Adrenal gland (tissue), 5 donors: ENCODE data around the gene ZDHHC14.

ENCODE experiments used
- CTCF ChIP-seq, 6 experiments: fragments of 450-650 bp in 4 of 6; fragments of 200-600 bp in 2 of 6; sonication (generic) in 1 of 6; IDR thresholded peaks; 1 replicate in 5 of 6; 2 replicates in 1 of 6; pipeline versions ENCODE4 v1.5.1 to v1.8.0; 2016 to 2021; ENCODE audit warnings: antibody characterized with exemption in 6 of 6, mild to moderate bottlenecking in 2 of 6, moderate library complexity in 1 of 6
- POLR2A ChIP-seq, 2 donors: fragments of 450-650 bp; IDR thresholded peaks; one replicate each; pipeline ENCODE4 v1.6.1; 2017; ENCODE audit warnings: antibody characterized with exemption in 2 of 2, mild to moderate bottlenecking in 2 of 2, moderate library complexity in 1 of 2
- donor health status: DM: no; HTN: no; CAD: no.

GRCh38 chr6:157521362-157522335 lies 140.7 kb downstream of the ZDHHC14 start:
- no peak for TF ChIP-seq CTCF (IDR thresholded peaks at IDR 0.05)
- TF ChIP-seq POLR2A (IDR thresholded peaks at IDR 0.05) = no peak
